GM12892 (cell line): ENCODE results near the gene MTLN.
"Not testable (repeated sequence)": the region's sequence is repeated elsewhere in the genome, so short reads cannot be mapped to it uniquely, and the experiment has no call there.

Experiments
- POLR2A ChIP-seq: IDR thresholded peaks from 2 replicates; pipeline ENCODE4 v1.6.1; 2011; ENCODE audit warnings: low read depth, low read length, control low read depth
- POLR2AphosphoS5 ChIP-seq: IDR thresholded peaks from 2 replicates; pipeline ENCODE4 v1.6.1; 2011; ENCODE audit warnings: low read depth, low read length, control low read depth

GRCh38 chr2:110229886-110230285 lies 17.5 kb upstream of the MTLN start:
- not testable (repeated sequence) for TF ChIP-seq POLR2A, POLR2AphosphoS5
